ENCODE data around the gene CAT.

DNA sequence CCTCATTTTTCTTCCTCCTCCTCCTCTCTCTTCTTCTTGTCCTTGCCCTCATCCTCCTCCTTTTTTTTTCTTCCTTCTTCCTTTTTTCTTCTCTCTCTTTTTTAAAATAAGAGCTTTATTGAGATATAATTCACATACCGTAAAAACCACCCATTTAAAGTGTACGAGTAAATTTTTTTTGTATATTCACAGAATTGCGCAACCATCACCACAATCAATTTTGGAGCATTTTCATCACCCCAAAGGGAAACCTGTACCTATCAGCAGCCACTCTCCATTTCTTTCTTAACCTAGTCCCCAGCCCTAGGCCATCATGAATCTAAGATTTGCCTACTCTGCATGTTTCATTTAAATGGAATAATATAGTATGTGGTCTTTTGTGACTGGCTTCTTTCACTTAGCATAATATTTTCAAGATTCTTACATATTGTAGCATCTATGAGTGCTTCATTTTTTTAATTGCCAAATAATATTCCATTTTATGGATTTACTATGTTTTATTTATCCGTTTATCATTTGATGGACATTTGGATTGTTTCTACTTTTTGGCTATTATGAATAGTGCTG is 35.0 kb downstream of the CAT start:
- TF ChIP-seq, protein P1, sequence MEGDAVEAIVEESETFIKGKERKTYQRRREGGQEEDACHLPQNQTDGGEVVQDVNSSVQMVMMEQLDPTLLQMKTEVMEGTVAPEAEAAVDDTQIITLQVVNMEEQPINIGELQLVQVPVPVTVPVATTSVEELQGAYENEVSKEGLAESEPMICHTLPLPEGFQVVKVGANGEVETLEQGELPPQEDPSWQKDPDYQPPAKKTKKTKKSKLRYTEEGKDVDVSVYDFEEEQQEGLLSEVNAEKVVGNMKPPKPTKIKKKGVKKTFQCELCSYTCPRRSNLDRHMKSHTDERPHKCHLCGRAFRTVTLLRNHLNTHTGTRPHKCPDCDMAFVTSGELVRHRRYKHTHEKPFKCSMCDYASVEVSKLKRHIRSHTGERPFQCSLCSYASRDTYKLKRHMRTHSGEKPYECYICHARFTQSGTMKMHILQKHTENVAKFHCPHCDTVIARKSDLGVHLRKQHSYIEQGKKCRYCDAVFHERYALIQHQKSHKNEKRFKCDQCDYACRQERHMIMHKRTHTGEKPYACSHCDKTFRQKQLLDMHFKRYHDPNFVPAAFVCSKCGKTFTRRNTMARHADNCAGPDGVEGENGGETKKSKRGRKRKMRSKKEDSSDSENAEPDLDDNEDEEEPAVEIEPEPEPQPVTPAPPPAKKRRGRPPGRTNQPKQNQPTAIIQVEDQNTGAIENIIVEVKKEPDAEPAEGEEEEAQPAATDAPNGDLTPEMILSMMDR (IDR thresholded peaks at IDR 0.05; ENCODE audit: low read length): no peak
- TF ChIP-seq EZH2 (optimal IDR thresholded peaks at IDR 0.05; ENCODE audit: low read depth, low read length): no peak

All from MM.1S (cell line).